ENCODE results near the gene MAML3. TPM values are rescaled to one million over a fixed set of nuclear protein-coding genes. Genes with fewer than 3 reads are reported as not detected.

MAML3 gene
- total and polyA plus RNA-seq, 2 of the 13 experiments (the other 11 are each of a cell fraction or from before 2014, with no cell fraction given): 0.05 to 0.13 TPM

DNA sequence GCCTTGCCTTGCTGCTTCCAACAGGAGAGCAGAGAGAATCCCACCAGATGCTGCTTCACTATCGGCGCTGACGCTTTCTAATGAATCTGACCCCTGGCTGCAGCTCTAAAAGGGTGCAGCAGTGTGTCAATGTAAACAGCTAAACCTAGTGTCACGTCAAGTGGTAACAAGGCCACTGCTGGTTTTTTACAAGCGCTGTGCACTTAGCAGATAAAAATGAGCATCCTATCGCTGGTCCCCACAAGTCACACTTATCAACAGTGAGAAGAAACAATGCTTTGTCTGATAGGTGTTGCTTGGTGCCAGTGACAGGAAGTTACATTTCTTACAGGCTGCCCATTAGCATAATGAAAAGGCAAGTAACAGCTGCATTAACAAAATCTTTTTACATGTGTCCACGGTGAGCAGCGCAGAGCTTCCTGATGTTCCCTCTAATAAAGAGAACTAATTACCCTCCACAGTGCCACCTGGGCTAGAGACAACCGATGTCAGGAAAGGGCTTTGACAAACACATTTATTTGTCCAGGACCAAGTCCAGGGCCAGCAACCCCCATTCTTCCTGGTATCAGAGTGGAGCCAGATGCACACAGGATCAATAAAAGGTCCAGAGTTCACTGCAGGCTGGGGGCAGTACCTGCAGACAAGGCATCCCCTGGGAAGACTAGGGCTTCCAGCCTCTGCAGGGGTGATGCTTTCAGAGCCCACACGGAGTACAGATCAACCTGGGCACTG is 312.4 kb downstream of the MAML3 start (continued):
- peak; percentile 90 for TF ChIP-seq ZNF232 (CRISPR knock-in tag; IDR thresholded peaks at IDR 0.05; ENCODE audit: borderline replicate concordance)
- peak; percentile 67 for TF ChIP-seq HHEX (CRISPR knock-in tag; IDR thresholded peaks at IDR 0.05)
- no peak for TF ChIP-seq RFX1 (IDR thresholded peaks at IDR 0.05)
- no peak for TF ChIP-seq PHF5A (CRISPR knock-in tag; IDR thresholded peaks at IDR 0.05; ENCODE audit: low read depth, unreplicated experiment)
- TF ChIP-seq, protein P1, sequence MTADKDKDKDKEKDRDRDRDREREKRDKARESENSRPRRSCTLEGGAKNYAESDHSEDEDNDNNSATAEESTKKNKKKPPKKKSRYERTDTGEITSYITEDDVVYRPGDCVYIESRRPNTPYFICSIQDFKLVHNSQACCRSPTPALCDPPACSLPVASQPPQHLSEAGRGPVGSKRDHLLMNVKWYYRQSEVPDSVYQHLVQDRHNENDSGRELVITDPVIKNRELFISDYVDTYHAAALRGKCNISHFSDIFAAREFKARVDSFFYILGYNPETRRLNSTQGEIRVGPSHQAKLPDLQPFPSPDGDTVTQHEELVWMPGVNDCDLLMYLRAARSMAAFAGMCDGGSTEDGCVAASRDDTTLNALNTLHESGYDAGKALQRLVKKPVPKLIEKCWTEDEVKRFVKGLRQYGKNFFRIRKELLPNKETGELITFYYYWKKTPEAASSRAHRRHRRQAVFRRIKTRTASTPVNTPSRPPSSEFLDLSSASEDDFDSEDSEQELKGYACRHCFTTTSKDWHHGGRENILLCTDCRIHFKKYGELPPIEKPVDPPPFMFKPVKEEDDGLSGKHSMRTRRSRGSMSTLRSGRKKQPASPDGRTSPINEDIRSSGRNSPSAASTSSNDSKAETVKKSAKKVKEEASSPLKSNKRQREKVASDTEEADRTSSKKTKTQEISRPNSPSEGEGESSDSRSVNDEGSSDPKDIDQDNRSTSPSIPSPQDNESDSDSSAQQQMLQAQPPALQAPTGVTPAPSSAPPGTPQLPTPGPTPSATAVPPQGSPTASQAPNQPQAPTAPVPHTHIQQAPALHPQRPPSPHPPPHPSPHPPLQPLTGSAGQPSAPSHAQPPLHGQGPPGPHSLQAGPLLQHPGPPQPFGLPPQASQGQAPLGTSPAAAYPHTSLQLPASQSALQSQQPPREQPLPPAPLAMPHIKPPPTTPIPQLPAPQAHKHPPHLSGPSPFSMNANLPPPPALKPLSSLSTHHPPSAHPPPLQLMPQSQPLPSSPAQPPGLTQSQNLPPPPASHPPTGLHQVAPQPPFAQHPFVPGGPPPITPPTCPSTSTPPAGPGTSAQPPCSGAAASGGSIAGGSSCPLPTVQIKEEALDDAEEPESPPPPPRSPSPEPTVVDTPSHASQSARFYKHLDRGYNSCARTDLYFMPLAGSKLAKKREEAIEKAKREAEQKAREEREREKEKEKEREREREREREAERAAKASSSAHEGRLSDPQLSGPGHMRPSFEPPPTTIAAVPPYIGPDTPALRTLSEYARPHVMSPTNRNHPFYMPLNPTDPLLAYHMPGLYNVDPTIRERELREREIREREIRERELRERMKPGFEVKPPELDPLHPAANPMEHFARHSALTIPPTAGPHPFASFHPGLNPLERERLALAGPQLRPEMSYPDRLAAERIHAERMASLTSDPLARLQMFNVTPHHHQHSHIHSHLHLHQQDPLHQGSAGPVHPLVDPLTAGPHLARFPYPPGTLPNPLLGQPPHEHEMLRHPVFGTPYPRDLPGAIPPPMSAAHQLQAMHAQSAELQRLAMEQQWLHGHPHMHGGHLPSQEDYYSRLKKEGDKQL (CRISPR knock-in tag; IDR thresholded peaks at IDR 0.05; ENCODE audit: low read depth): peak; percentile 87
- TF ChIP-seq ZNF468 (CRISPR knock-in tag; IDR thresholded peaks at IDR 0.05): 0 out of 2 replicates have a peak, but pooled peaks have one; percentile 52
- no peak for TF ChIP-seq SNRNP70 (IDR thresholded peaks at IDR 0.05; ENCODE audit: low read depth, low read length)
- no peak for TF ChIP-seq ZNF432 (CRISPR knock-in tag; IDR thresholded peaks at IDR 0.05; ENCODE audit: borderline replicate concordance)
- TF ChIP-seq PAWR (CRISPR knock-in tag; IDR thresholded peaks at IDR 0.05; ENCODE audit: borderline replicate concordance): 0 out of 2 replicates have a peak, but pooled peaks have one; percentile 44
- TF ChIP-seq ZNF792 (CRISPR knock-in tag; IDR thresholded peaks at IDR 0.05): peak; percentile 83; the same call in 1 of the 2 replicates
- TF ChIP-seq KLF9 (CRISPR knock-in tag; IDR thresholded peaks at IDR 0.05; ENCODE audit: low read depth): peak; percentile 19; the same call in 1 of the 2 replicates
- no peak for TF ChIP-seq SMARCE1 (IDR thresholded peaks at IDR 0.05; ENCODE audit: borderline replicate concordance)
- no peak for TF ChIP-seq SRSF4 (IDR thresholded peaks at IDR 0.05; ENCODE audit: low read depth, low read length, poor library complexity, severe bottlenecking)
- TF ChIP-seq, protein P2, sequence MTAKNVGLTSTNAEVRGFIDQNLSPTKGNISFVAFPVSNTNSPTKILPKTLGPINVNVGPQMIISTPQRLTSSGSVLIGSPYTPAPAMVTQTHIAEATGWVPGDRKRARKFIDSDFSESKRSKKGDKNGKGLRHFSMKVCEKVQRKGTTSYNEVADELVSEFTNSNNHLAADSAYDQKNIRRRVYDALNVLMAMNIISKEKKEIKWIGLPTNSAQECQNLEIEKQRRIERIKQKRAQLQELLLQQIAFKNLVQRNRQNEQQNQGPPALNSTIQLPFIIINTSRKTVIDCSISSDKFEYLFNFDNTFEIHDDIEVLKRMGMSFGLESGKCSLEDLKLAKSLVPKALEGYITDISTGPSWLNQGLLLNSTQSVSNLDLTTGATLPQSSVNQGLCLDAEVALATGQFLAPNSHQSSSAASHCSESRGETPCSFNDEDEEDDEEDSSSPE (CRISPR knock-in tag; IDR thresholded peaks at IDR 0.05): 0 out of 2 replicates have a peak, but pooled peaks have one; percentile 19
- TF ChIP-seq ZFP62 (CRISPR knock-in tag; IDR thresholded peaks at IDR 0.05): no peak
- peak; percentile 83; the same call in 1 of the 2 replicates for TF ChIP-seq ZNF652 (CRISPR knock-in tag; IDR thresholded peaks at IDR 0.05; ENCODE audit: borderline replicate concordance, low read depth)
- TF ChIP-seq KLF6 (CRISPR knock-in tag; IDR thresholded peaks at IDR 0.05): 0 out of 2 replicates have a peak, but pooled peaks have one; percentile 56
- TF ChIP-seq CEBPG (CRISPR knock-in tag; IDR thresholded peaks at IDR 0.05): peak; percentile 57; the same call in 1 of the 2 replicates
- TF ChIP-seq, protein P3, sequence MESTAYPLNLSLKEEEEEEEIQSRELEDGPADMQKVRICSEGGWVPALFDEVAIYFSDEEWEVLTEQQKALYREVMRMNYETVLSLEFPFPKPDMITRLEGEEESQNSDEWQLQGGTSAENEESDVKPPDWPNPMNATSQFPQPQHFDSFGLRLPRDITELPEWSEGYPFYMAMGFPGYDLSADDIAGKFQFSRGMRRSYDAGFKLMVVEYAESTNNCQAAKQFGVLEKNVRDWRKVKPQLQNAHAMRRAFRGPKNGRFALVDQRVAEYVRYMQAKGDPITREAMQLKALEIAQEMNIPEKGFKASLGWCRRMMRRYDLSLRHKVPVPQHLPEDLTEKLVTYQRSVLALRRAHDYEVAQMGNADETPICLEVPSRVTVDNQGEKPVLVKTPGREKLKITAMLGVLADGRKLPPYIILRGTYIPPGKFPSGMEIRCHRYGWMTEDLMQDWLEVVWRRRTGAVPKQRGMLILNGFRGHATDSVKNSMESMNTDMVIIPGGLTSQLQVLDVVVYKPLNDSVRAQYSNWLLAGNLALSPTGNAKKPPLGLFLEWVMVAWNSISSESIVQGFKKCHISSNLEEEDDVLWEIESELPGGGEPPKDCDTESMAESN (CRISPR knock-in tag; conservative IDR thresholded peaks at IDR 0.05): peak; percentile 69; the same call in 1 of the 2 replicates
- TF ChIP-seq ZNF34 (CRISPR knock-in tag; IDR thresholded peaks at IDR 0.05; ENCODE audit: borderline replicate concordance): no peak
- no peak for TF ChIP-seq ZNF251 (CRISPR knock-in tag; IDR thresholded peaks at IDR 0.05)
- TF ChIP-seq, protein P4, sequence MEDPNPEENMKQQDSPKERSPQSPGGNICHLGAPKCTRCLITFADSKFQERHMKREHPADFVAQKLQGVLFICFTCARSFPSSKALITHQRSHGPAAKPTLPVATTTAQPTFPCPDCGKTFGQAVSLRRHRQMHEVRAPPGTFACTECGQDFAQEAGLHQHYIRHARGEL (CRISPR knock-in tag; IDR thresholded peaks at IDR 0.05): no peak

Data from HepG2 (cell line).